ELF-1 (cell line): Measurements from ENCODE around the gene ATP6V1C2.

Experiments used
- DNase-seq: peaks from one replicate; pipeline ENCODE4 v3.0.0-alpha.2; 2016; ENCODE audit warnings: low read depth, low spot score

ATP6V1C2 gene

GRCh38 chr2:10732924-10733565 is 11.6 kb downstream of the ATP6V1C2 start:
- no peak for DNase-seq

- DNase-seq = no peak
Observed at GRCh38 chr2:10733566-10733925, 12.1 kb downstream of the ATP6V1C2 start.

- DNase-seq = no peak
Observed at GRCh38 chr2:10733980-10734379, 12.6 kb downstream of the ATP6V1C2 start.

GRCh38 chr2:10738192-10738591 is 16.8 kb downstream of the ATP6V1C2 start:
- peak; percentile 69 for DNase-seq

- no peak for DNase-seq
Observed at GRCh38 chr2:10740226-10740625, 18.8 kb downstream of the ATP6V1C2 start.

- DNase-seq = peak; percentile 86
Observed at GRCh38 chr2:10741139-10741538, 19.7 kb downstream of the ATP6V1C2 start.

- DNase-seq = no peak
Observed at GRCh38 chr2:10742666-10743065, 21.2 kb downstream of the ATP6V1C2 start.

GRCh38 chr2:10750610-10751009 is 29.2 kb downstream of the ATP6V1C2 start:
- DNase-seq = no peak

GRCh38 chr2:10752236-10752635 is 30.8 kb downstream of the ATP6V1C2 start:
- DNase-seq = peak; percentile 63

GRCh38 chr2:10753156-10753555 is 31.7 kb downstream of the ATP6V1C2 start:
- no peak for DNase-seq

- DNase-seq = no peak
Observed at GRCh38 chr2:10753876-10754275, 32.4 kb downstream of the ATP6V1C2 start.

- DNase-seq = peak; percentile 57
Observed at GRCh38 chr2:10755621-10756020, 34.2 kb downstream of the ATP6V1C2 start.

- DNase-seq = no peak
Observed at GRCh38 chr2:10757814-10758286, 36.4 kb downstream of the ATP6V1C2 start.

- peak; percentile 64 for DNase-seq
Observed at GRCh38 chr2:10759151-10759714, 37.8 kb downstream of the ATP6V1C2 start.

- no peak for DNase-seq
Observed at GRCh38 chr2:10760794-10761504, 39.5 kb downstream of the ATP6V1C2 start.

GRCh38 chr2:10761591-10761990 is 40.2 kb downstream of the ATP6V1C2 start:
- DNase-seq = no peak

GRCh38 chr2:10762651-10763460 is 41.4 kb downstream of the ATP6V1C2 start:
- no peak for DNase-seq

GRCh38 chr2:10763461-10763800 is 42.0 kb downstream of the ATP6V1C2 start:
- DNase-seq = no peak

- DNase-seq = no peak
Observed at GRCh38 chr2:10764096-10764785, 42.8 kb downstream of the ATP6V1C2 start.

GRCh38 chr2:10764896-10765295 is 43.5 kb downstream of the ATP6V1C2 start:
- peak; percentile 64 for DNase-seq

- no peak for DNase-seq
Observed at GRCh38 chr2:10765461-10765860, 44.0 kb downstream of the ATP6V1C2 start.

- no peak for DNase-seq
Observed at GRCh38 chr2:10765914-10766313, 44.5 kb downstream of the ATP6V1C2 start.
